ENCODE measurements around the gene RBP4.
A peak's percentile ranks its signal among the peaks of the same experiment; 100 is the strongest.

RBP4 gene

GRCh38 chr10:93608421-93608820, 7.4 kb upstream of the RBP4 start:
- ChIA-PET POLR2A (no interaction called here), CTCF (no interaction called here)
- TF ChIP-seq ELF4 (IDR thresholded peaks at IDR 0.05) (peak; percentile 76), NFRKB (IDR thresholded peaks at IDR 0.05) (no peak)
- no peak for DNase-seq (ENCODE audit: extremely low spot score)

DNA sequence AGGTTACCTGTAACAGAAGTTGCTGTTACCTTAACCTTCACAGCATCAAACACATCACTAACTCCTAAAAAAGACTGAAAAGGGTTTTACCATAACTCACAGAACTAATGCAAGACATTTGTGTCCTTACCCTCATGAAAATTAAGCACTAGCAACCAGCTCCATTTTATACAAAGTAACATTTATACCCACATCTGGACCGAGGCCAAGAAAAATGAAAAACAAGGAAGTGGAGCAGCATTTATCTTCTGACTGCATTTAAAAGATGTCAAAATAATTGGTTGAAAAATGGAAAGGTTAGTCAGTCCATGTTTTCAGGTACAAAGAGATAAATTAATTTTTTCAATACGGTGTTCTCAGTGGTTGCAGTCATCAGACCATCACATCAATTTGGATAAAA, 3.1 kb upstream of the RBP4 start:
- no peak for DNase-seq (ENCODE audit: extremely low spot score)
- ChIA-PET CTCF (interaction anchor here (0.6 kb wide), 1 partner anchor 14 kb away, joined by 4 read pairs; no protein-coding TSS in a partner anchor), POLR2A (no interaction called here)
- TF ChIP-seq HDGF (IDR thresholded peaks at IDR 0.05; ENCODE audit: borderline replicate concordance) (no peak), ZNF384 (IDR thresholded peaks at IDR 0.05) (no peak), CTBP1 (IDR thresholded peaks at IDR 0.05; ENCODE audit: borderline replicate concordance) (no peak), PKNOX1 (IDR thresholded peaks at IDR 0.05) (no peak), L3MBTL2 (conservative IDR thresholded peaks at IDR 0.05) (no peak), BHLHE40 (IDR thresholded peaks at IDR 0.05; ENCODE audit: borderline replicate concordance) (no peak), SUZ12 (IDR thresholded peaks at IDR 0.05) (no peak), LEF1 (IDR thresholded peaks at IDR 0.05; ENCODE audit: borderline replicate concordance) (no peak), ELF4 (IDR thresholded peaks at IDR 0.05) (no peak)

DNA sequence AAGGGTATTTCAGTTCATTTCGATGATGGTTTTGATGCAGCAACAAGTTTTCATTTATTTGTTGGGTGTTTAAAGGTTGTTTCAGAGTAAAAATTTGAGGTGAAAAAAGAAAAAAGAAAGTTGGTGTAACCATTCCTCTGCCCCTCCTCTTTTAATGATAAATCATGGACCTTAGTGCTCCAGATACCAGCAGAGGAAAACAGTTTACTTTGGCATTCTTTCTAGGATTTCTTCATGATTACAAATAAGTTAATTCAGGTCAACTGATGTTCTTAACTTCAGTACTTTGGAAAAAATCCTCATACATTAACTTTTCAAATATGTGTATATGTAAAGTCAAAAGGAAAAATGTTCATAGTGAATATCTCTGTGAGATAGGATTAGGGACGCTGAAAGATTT, 2.0 kb upstream of the RBP4 start:
- ChIA-PET POLR2A (no interaction called here), CTCF (no interaction called here)
- TF ChIP-seq TARDBP (IDR thresholded peaks at IDR 0.05) (no peak), FOXA1 (IDR thresholded peaks at IDR 0.05) (no peak), FOXM1 (IDR thresholded peaks at IDR 0.05; ENCODE audit: borderline replicate concordance) (no peak), FOXK2 (IDR thresholded peaks at IDR 0.05) (no peak), NFRKB (IDR thresholded peaks at IDR 0.05) (no peak), SUZ12 (IDR thresholded peaks at IDR 0.05) (no peak), BHLHE40 (IDR thresholded peaks at IDR 0.05; ENCODE audit: borderline replicate concordance) (no peak), L3MBTL2 (conservative IDR thresholded peaks at IDR 0.05) (no peak), ARNT (IDR thresholded peaks at IDR 0.05) (no peak), PKNOX1 (IDR thresholded peaks at IDR 0.05) (no peak), ZNF384 (IDR thresholded peaks at IDR 0.05) (no peak)
- no peak for DNase-seq (ENCODE audit: extremely low spot score)

GRCh38 chr10:93601774-93602162, 733 bp upstream of the RBP4 start:
- no peak for DNase-seq (ENCODE audit: extremely low spot score)
- CTCF ChIA-PET = no interaction called here
- POLR2A ChIA-PET = no interaction called here
- no peak for TF ChIP-seq NFRKB (IDR thresholded peaks at IDR 0.05)
- no peak for TF ChIP-seq BHLHE40 (IDR thresholded peaks at IDR 0.05; ENCODE audit: borderline replicate concordance)
- no peak for TF ChIP-seq ARNT (IDR thresholded peaks at IDR 0.05)
- no peak for TF ChIP-seq L3MBTL2 (conservative IDR thresholded peaks at IDR 0.05)
- TF ChIP-seq CTBP1 (IDR thresholded peaks at IDR 0.05; ENCODE audit: borderline replicate concordance) = no peak

- TF ChIP-seq SUZ12 (IDR thresholded peaks at IDR 0.05) (no peak), CTBP1 (IDR thresholded peaks at IDR 0.05; ENCODE audit: borderline replicate concordance) (no peak), ARNT (IDR thresholded peaks at IDR 0.05) (no peak), FOXA1 (IDR thresholded peaks at IDR 0.05) (no peak), ELF4 (IDR thresholded peaks at IDR 0.05) (no peak), SP1 (IDR thresholded peaks at IDR 0.05) (no peak)
- DNase-seq (ENCODE audit: extremely low spot score) = no peak
- ChIA-PET CTCF (no interaction called here), POLR2A (no interaction called here)
Measured at GRCh38 chr10:93600446-93601145, 439 bp downstream of the RBP4 start.

GRCh38 chr10:93599778-93600177, 1.3 kb downstream of the RBP4 start:
- DNase-seq (ENCODE audit: extremely low spot score) = no peak
- TF ChIP-seq ZNF384 (IDR thresholded peaks at IDR 0.05) (no peak), CTBP1 (IDR thresholded peaks at IDR 0.05; ENCODE audit: borderline replicate concordance) (no peak), HDGF (IDR thresholded peaks at IDR 0.05; ENCODE audit: borderline replicate concordance) (no peak), LEF1 (IDR thresholded peaks at IDR 0.05; ENCODE audit: borderline replicate concordance) (no peak), ELF4 (IDR thresholded peaks at IDR 0.05) (no peak), SP1 (IDR thresholded peaks at IDR 0.05) (no peak), NFRKB (IDR thresholded peaks at IDR 0.05) (no peak), PKNOX1 (IDR thresholded peaks at IDR 0.05) (no peak), BHLHE40 (IDR thresholded peaks at IDR 0.05; ENCODE audit: borderline replicate concordance) (no peak), TARDBP (IDR thresholded peaks at IDR 0.05) (no peak), FOXM1 (IDR thresholded peaks at IDR 0.05; ENCODE audit: borderline replicate concordance) (no peak), SUZ12 (IDR thresholded peaks at IDR 0.05) (no peak), L3MBTL2 (conservative IDR thresholded peaks at IDR 0.05) (no peak), ARNT (IDR thresholded peaks at IDR 0.05) (no peak), FOXA1 (IDR thresholded peaks at IDR 0.05) (no peak), FOXK2 (IDR thresholded peaks at IDR 0.05) (no peak)
- CTCF ChIA-PET = no interaction called here
- POLR2A ChIA-PET = interaction anchor here (0.7 kb wide), 1 partner anchor 1055 kb away, joined by 3 read pairs; no protein-coding TSS in a partner anchor

- CTCF ChIA-PET = no interaction called here
- POLR2A ChIA-PET = interaction anchor here (0.7 kb wide), 1 partner anchor 1054 kb away, joined by 3 read pairs; no protein-coding TSS in a partner anchor
- TF ChIP-seq FOXK2 (IDR thresholded peaks at IDR 0.05) (no peak), FOXA1 (IDR thresholded peaks at IDR 0.05) (no peak), L3MBTL2 (conservative IDR thresholded peaks at IDR 0.05) (no peak), ZNF384 (IDR thresholded peaks at IDR 0.05) (no peak), LEF1 (IDR thresholded peaks at IDR 0.05; ENCODE audit: borderline replicate concordance) (no peak), HDGF (IDR thresholded peaks at IDR 0.05; ENCODE audit: borderline replicate concordance) (no peak), BHLHE40 (IDR thresholded peaks at IDR 0.05; ENCODE audit: borderline replicate concordance) (no peak), SUZ12 (IDR thresholded peaks at IDR 0.05) (no peak), SP1 (IDR thresholded peaks at IDR 0.05) (no peak), CTBP1 (IDR thresholded peaks at IDR 0.05; ENCODE audit: borderline replicate concordance) (no peak), FOXM1 (IDR thresholded peaks at IDR 0.05; ENCODE audit: borderline replicate concordance) (no peak), ELF4 (IDR thresholded peaks at IDR 0.05) (no peak), NFRKB (IDR thresholded peaks at IDR 0.05) (no peak), ARNT (IDR thresholded peaks at IDR 0.05) (no peak), TARDBP (IDR thresholded peaks at IDR 0.05) (no peak), PKNOX1 (IDR thresholded peaks at IDR 0.05) (no peak)
- DNase-seq (ENCODE audit: extremely low spot score) = no peak
Measured at GRCh38 chr10:93599335-93599734, 1.7 kb downstream of the RBP4 start.

Measured in HEK293T (cell line).